ENCODE data around the gene DESI1.
"Not testable (repeated sequence)": the region's sequence is repeated elsewhere in the genome, so short reads cannot be mapped to it uniquely, and the experiment has no call there.

Gene DESI1

DNA sequence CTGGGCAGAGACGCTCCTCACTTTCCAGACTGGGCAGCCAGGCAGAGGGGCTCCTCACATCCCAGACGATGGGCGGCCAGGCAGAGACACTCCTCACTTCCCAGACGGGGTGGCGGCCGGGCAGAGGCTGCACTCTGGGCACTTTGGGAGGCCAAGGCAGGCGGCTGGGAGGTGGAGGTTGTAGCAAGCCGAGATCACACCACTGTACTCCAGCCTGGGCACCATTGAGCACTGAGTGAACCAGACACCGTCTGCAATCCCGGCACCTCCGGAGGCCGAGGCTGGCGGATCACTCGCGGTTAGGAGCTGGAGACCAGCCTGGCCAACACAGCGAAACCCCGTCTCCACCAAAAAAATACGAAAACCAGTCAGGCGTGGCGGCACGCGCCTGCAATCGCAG lies 10.8 kb upstream of the DESI1 start:
- DNase-seq, result not testable (repeated sequence)

DNA sequence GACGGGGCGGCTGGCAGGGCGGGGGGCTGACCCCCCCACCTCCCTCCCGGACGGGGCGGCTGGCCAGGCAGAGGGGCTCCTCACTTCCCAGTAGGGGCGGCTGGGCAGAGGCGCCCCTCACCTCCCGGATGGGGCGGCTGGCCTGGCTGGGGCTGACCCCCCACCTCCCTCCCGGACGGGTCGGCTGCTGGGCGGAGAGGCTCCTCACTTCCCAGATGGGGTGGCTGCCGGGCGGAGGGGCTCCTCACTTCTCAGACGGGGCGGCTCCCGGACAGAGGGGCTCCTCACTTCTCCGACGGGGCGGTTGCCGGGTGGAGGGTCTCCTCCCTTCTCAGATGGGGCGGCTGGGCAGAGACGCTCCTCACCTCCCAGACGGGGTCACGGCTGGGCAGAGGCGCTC lies 10.3 kb upstream of the DESI1 start:
- not testable (repeated sequence) for DNase-seq

DNA sequence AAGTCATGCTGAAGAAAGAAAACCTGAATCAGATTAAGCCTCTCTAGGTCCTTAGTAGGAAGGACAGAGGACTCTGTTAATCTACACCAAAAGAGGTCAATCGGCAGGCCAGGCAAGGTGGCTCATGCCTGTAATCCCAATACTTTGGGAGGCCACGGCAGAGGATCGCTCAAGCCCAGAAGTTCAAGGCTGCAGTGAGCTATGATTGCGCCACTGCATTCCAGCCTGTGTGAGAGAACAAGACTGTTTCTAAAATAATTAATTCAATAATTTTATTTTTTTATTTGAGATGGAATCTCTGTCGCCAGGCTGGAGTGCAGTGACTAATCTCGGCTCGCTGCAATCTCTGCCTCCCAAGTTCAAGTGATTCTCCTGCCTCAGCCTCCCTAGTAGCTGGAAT lies 4.7 kb upstream of the DESI1 start:
- no peak for DNase-seq

DNA sequence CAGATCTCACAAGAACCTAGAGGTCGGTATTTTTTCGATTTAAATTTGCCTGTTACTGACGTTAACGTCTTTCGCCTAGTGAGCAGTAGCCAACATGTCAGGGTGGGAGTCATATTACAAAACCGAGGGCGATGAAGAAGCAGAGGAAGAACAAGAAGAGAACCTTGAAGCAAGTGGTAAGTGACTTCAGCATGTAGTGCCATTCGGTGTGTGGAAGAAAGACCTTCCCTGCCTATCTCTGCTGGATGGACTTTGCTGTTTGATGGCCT lies 1.0 kb upstream of the DESI1 start:
- DNase-seq, result no peak

DNA sequence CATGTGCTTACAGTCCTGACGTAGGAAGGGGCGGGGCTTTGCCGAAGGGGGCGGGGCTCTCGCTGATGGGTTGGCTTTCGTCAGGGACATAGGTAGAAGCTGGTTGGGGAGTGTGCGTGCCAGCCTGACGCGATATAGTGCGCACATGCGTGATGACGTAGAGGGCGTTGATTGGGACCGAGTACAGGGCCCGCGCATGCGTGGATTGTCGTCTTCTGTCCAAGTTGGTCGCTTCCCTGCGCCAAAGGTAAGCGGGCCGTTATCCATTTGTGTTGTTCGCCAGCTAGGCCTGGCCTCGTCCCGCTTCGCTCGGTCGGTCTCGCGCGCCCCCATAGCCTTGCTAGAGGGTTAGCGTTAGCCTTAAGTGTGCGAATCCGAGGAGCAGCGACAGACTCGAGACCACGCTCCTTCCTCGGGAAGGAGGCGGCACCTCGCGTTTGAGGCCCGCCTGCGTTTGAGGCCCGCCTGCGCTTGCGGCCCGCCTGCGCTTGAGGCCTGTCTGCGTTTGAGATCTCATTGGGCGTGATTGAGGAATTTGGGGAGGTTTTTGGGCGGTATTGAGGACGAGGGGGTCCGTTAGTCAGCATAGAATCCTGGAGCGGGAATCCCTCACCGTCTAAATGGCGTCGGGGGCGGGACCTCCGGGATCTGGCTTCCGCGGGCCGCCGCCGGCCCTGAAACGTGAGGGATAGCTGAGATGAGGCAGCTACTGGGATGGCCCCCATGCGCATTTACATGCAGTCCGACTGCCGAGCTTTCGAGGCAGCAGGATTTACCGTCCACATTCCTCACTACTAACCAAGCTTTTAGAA lies 462 bp upstream of the DESI1 start, which contains the start of gene XRCC6:
Gene XRCC6, plus strand, starts transcription at position 197 of the 812 bp plus-strand sequence. CDS start 710 bp downstream, outside the sequence.
- peak; percentile 99 to 100 (median 100) for DNase-seq

DNA sequence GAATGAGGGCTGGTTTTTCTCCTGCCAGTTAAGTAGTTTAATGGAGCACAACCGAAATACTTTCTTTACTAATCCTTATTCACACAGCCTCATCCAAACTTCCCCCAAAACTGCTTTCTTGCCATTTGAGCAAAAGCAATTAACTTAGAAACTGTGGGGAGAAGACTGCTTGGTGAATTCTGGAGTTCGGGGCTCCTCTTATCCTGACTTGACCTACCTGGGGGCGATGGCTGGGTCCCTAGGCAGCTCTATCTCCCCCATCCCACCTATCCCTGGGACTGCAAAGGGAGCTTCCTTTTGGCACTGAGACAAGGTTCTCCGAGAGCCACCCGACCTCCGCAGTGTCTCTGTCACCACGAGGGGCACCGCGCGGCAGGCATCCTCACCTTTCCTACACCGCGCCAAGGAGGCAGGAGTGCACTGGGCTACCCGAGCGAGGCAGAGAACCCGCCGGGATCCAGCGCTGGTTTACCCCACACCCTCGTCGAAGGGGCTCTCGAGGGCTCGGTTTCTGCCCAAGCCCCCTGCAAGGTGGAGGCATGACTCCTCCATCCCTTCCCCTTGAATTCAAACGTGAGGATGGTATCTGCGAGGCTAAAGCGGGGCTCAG lies 759 bp downstream of the DESI1 start:
- peak in 4 of 6 experiments; percentile 25 to 47 (median 36) for DNase-seq

DNA sequence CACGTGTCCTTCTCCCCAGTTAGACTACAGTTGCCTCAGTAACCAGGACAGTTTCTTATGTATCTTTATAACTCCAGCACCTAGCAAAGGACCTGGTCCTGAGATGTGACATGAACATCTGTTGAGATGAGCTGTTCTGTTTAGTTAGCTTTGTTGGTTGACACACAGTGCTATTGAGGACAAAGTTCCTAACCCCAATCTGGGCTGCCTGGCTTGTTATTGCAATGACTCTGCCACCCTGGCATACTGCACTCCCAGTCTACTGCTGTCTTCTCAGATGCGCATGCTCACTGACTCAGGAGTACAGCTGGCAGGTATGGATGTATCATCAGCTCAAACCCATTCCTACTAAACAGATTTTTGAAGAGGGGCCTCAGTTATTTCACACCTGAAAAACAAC lies 7.4 kb downstream of the DESI1 start:
- DNase-seq, result no peak

DNA sequence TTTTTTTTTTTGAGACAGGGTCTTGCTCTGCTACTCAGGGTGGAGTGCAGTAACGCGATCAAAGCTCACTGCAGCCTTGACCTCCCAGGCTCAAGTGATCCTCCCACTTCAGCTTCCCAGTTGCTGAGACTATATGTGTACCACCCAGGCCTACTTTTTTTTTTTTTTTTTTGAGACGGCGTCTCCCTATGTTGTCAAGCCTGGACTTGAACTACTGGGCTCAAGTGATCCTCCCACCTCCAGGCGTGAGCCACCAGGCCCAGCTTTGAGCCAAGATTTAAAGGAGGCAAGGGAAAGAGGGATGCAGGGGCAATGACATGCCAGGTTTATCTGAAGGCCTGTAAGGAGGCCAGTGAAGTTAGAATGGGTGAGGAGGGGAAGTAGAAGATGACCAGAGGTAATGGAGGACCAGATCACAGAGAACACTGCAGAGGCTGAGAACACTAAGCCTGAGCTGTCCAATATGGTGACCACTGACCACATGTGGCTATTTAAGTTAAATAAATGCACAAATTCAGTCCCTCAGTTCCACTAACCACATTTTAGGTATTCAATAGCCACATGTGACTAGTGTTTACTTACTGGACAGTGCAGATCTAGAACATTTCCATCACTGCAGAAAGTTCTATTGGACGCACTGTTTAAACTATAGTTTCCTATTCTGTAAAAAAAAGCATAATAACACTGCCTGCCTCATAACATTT lies 8.1 kb downstream of the DESI1 start:
- DNase-seq, result no peak

DNA sequence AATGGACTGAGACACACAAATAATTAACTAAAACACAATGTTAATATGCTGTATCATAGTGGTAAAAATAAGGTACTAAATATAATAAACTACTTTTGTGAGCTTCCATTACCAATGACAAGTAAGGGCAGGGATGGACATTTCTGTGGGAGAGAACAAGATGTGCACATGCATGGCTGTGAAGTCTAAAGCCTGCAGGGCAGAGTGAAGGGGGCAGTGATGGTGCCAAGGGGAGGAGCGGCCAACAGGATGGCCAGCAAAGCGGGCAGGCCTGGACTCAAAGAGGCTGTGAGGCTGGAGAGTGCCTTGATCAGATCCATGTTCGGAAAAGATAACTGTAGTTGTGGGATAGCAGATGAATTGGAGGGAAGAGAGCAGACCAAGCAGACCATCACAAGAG lies 12.5 kb downstream of the DESI1 start:
- no peak for DNase-seq

DNA sequence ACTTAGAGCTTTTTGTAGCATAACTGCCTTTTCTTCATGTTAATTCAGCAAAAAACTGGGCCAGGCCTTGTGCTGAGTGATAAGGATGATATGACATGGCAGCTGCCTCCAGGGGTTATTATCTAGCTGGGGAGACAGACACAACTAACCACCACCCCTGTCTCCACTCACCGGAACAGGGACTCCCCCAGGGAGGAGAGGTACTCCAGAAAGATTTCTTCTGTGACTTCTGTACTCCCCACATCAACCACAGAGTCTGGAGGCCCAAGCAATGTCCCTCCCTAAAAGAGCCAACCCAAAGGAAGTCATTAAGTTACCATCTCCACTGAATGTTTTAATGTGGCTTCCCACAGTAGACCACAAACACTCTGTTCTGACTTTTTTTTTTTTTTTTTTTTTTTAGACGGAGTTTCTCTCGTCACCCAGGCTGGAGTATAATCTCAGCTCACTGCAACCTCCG lies 16.9 kb downstream of the DESI1 start:
- peak in 3 of 6 experiments; percentile 12 to 39 (median 33) for DNase-seq

DNA sequence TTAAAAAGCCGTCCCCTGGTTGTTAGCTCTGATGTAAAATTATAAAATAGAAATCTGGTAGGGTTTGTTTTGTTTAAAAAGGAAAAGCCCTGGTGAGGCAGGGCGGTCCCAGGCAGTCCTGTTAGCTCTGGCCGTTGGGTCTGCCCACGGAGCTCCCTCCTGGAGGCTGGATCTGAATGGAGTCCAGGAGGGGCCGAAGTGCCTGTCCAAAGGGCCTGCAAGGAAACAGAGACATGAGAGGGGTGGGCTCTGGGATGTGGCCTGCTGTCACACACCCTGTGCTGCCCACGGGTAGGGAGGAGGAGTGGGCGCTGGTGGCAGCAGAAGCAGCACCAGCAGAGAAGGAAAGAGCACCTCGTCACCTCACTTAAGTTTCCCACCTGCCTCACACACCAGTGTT lies 19.9 kb downstream of the DESI1 start:
- DNase-seq, result no peak

DNA sequence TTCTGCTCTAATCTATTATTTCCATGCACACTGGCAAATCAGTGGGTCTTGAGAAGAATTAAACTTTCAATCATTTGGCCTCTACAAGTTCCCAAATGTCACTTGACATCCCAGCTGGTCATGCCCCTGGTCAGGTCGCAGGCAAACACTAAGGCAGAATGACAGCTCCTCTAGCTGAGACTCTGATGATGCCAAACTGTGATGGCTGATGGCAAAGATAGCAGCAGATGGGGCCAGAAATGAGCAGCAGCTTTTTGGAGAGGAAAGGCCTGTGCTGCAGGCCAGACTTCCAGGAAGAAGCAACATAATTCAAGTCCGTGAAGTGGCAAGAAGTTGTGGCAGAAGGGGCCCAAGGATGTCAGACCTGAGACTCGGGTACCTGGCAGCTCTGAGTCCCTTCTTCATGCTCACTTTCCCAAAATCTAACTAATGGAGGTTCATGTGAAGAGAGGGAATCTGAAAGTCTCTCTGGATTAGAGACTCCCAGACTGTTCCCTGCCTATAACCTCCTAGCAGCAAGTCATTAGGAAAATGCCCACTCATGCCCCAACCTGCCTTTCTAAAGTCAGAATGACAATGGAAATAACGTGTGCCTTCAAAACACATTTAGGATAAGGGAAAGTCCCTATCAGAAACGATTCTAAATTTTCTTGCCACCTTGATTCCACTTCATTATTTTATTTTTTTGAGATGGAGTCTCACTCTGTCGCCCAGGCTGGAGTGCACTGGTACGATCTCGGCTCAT lies 21.8 kb downstream of the DESI1 start:
- DNase-seq, result no peak

DNA sequence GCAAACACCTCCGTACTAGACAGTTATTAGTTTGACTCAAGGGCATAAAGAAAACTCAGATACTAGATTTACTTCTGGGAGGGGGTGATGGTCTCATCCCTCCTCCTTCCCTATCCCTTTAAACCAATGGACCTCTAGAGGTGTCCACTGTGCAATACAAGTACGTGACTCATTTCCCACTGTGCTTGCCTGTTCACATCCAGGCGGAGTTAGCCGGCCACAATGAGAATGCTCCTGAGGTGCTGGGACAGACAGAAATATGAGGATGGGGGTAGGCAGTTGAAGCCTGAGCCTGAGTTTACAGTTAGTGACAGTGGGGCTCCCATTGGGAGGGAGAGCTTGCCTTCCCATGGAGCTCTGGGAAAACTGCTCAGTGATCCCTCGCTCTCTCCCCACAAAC lies 22.8 kb downstream of the DESI1 start:
- DNase-seq, result no peak

DNA sequence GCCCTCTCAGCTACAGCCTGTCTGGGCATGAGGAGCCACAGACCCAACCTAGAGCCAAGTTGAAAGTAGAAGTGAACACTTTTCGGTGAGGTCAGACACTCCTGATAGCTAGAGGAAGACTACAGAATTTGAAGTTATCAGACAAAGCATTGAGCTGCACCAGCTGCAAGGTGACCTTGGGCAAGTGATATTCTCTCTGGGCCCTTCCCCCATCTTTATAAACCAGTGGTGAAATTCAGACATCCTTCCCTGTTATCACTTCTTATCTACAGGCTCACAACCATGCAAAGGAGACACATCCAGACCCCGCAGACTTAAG lies 23.2 kb downstream of the DESI1 start:
- DNase-seq, result no peak

DNA sequence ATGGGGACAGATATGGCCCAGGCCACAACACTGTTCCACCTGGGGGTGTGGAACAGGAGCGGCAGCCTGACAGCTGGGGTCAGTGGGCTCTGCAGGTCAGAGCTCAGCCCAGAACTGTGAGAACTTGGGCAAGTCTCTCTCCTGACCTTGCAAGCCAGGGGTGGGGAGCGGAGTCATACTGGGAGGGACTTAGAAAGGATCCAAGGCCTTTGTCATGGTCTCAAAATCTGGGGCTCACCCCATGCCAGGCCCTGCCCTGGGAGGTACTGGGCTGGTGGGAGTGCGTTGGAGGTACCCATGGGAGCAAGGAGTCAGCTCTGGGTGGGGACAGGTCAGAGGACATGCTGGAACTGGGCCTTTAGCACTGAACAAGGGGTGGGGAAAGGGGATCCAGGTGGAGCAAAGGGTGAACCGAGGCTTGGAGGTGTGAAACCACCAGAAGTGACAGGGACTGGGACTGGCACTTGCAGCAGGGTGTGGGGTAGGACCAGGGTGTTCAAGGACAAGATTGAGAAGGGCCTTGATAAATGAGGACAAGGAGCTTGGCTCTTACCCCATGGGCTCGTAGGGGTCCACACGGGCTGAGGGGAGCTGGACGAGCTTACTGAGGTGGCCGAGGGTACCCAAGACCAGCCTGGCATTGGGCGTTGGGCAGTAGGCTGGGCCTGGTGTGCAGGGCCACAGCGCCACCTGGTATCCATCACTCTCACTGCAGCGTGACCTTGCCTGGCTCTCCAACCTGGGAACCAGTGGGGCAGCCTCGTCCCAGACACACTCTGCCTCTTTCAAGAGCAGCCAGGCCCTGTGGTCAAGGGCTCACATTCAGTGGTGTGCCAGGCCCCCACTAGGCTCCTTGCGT lies 23.8 kb downstream of the DESI1 start:
- peak in 4 of 6 experiments; percentile 2 to 28 (median 16) for DNase-seq

DNA sequence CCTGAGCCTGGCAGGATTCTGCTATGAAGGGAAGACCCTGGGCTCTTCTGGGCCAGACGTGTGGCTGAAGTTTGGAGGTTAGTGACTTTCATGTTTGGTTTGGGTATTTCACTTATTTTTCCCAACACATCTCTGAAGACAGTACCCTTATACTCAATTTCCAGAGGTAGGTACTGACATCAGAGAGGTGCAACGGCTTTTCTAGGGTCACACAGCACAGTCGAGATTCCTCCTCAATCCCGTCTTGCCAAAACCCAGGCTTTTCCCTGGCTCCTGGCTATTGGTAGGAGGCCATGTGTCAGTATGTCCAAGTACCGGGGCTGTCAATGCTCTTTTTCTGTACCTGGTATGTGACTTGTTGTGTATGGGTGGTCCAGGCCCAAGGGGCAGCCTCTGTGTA lies 25.1 kb downstream of the DESI1 start:
- DNase-seq, result no peak

DNA sequence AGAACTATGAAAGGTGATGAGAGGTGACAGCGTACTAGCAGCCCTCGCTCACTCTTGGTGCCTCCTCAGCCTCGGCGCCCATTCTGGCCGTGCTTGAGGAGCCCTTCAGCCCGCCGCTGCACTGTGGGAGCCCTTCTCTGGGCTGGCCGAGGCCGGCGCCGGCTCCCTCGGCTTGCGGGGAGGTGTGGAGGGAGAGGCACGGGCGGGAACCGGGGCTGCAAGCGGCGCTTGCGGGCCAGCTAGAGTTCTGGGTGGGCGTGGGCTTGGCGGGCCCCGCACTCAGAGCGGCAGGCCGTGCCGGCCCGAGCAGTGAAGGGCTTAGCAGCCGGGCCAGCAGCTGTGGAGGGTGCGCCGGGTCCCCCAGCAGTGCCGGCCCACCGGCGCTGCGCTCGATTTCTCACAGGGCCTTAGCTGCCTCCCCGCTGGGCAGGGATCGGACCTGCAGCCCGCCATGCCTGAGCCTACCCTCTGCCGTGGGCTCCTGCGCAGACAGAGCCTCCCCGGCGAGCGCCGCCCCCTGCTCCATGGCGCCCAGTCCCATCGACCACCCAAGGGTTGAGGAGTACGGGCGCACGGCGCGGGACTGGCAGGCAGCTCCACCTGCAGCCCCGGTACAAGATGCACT lies 27.4 kb downstream of the DESI1 start:
- DNase-seq, result not testable (repeated sequence)

DNA sequence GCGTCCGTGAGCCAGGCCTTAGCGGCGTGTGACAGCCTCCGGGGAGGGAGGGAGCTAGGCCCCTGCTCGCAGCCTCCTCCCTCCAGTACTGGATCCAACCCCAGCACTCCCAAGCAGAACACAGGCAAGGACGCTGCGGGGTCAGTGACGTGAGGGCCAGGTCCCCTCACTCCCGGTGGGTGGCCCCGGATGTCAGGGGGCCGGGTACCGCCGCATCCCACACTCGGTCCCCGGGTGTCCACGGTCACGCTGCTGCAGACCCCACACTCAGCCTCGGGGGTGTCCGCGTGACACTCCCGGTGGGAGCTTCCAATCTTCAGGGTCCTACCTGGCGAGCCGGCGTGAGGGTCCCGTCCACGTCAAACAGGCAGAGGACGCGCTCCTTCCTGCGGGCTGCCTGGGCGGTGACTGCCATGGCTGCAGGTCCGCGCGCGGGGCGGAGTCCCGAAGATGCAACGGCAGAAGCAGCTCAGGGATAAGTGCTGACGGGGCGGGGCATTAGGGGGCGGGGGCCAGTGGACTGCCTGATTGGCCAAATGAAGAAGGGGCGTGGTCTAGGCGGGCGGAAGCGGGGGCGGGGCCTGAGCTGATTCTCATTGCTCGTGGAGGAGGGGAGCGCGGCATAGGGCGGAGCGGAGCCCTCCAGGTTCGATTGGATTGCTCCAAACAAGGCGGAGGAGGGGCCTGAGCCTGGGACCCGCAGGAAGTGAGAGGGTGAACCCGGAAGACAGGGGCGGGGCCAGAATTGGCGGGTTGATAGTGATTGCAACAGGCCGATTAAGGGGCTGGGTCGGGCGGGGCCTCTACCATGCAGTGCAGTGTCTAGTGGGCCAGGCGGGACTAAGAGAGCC lies 31.2 kb downstream of the DESI1 start, which contains the start of gene PMM1:
Gene PMM1, minus strand, starts transcription at position 450 of the 851 bp plus-strand sequence. Its CDS starts 35 bp downstream, at position 415.
- DNase-seq, result peak; percentile 99 to 100 (median 100)

DNA sequence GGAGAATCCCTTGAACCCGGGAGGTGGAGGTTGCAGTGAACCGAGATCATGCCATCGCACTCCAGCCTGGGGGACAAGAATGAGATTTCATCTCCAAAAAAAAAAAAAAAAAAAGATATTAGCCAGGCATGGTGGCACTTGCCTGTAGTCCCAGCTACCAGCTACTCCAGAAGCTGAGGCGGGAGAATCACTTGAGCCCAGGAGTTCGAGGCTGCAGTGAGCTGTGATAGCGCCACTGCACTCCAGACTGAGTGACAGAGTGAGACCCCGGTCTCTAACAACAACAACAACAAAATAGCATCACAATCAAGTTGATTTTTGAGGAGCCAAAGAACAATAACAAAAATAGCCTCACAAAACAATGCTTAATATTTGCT lies 33.5 kb downstream of the DESI1 start:
- DNase-seq, result no peak

DNA sequence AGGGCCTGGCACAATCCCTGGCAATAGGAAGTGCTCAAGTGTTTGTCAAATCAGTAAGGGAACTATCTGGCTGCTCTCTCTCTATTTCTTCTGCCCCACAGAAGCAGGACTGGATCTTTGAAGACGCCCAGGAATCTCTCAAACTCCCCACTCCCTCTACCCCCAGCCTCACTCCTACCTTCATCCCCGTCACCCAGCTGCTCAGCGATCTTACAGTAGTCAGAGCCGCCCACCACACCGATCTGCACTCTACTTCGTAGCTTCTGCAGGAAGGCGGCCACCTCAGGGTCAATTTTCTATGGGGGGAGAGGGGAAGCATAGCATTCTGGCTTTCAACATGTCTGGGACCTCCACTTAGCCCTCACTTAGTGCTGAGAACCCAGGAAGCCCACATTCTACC lies 34.9 kb downstream of the DESI1 start:
- DNase-seq, result no peak

DNA sequence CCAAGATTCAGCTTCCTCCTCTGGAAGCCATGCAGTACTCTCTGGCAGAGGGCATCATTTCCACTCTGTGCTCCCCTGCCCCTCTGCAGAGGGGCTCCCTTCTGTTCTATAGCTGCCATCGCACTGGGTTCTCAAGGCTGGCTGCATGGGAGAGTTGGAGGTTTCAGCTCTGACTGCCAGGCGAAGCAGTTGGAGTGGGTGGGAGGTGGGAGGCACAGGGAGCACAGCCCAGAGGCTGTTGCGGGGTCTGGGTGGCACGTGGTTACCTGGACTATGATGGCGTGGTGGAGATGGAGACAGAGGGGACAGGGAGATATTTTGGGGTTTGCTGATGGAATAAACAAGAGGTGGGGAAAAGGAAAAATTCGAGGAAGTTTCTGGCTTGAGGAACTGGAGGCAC lies 36.0 kb downstream of the DESI1 start:
- DNase-seq, result no peak
